NOMO-1 treated with DMSO at 0.1 percent for 48 hours (cell line): Measurements from ENCODE around the gene AQP6.
A peak's percentile ranks its signal among the peaks of the same experiment; 100 is the strongest.

Experiments used
- DNase-seq: peaks from one replicate; lab custom pipeline; 2025; ENCODE audit not compliant: unreplicated experiment; lab: John Stamatoyannopoulos, UW

The AQP6 gene

GRCh38 chr12:49942921-49943624 is 29.7 kb upstream of the AQP6 start:
- DNase-seq = no peak

GRCh38 chr12:49943625-49943960 is 29.2 kb upstream of the AQP6 start:
- DNase-seq = no peak

- no peak for DNase-seq
Observed at GRCh38 chr12:49944046-49944445, 28.7 kb upstream of the AQP6 start.

GRCh38 chr12:49944718-49945117 is 28.0 kb upstream of the AQP6 start:
- DNase-seq = no peak

- DNase-seq = peak; percentile 84
Observed at GRCh38 chr12:49945394-49946080, 27.2 kb upstream of the AQP6 start.

- no peak for DNase-seq
Observed at GRCh38 chr12:49946086-49946485, 26.7 kb upstream of the AQP6 start.

GRCh38 chr12:49946497-49946896 is 26.2 kb upstream of the AQP6 start:
- no peak for DNase-seq

GRCh38 chr12:49947593-49948226 is 25.0 kb upstream of the AQP6 start:
- DNase-seq = no peak

GRCh38 chr12:49948866-49949845 is 23.6 kb upstream of the AQP6 start:
- DNase-seq = peak; percentile 86

- DNase-seq = no peak
Observed at GRCh38 chr12:49949866-49950265, 22.9 kb upstream of the AQP6 start.

- DNase-seq = no peak
Observed at GRCh38 chr12:49950273-49951251, 22.2 kb upstream of the AQP6 start, which contains the start of gene AQP2. TSS of gene AQP2 (plus strand) at chr12:49950737. CDS start at chr12:49950831, 94 bp downstream.

GRCh38 chr12:49951411-49952240 is 21.1 kb upstream of the AQP6 start:
- no peak for DNase-seq

- DNase-seq = no peak
Observed at GRCh38 chr12:49952391-49953055, 20.2 kb upstream of the AQP6 start.

GRCh38 chr12:49953151-49953550 is 19.6 kb upstream of the AQP6 start:
- DNase-seq = no peak

GRCh38 chr12:49953961-49954846 is 18.5 kb upstream of the AQP6 start:
- DNase-seq = no peak

- no peak for DNase-seq
Observed at GRCh38 chr12:49954863-49955830, 17.6 kb upstream of the AQP6 start.
